ENCODE data around the gene QRICH2.
"Not testable (repeated sequence)": the region's sequence is repeated elsewhere in the genome, so short reads cannot be mapped to it uniquely, and the experiment has no call there.

QRICH2 gene

GRCh38 chr17:76247304-76247703 lies 60.8 kb downstream of the QRICH2 start:
- no peak for DNase-seq (ENCODE audit: low spot score)

GRCh38 chr17:76246080-76247066 lies 61.7 kb downstream of the QRICH2 start:
- DNase-seq (ENCODE audit: low spot score) = peak; percentile 73

- not testable (repeated sequence) for DNase-seq (ENCODE audit: low spot score)
Measured at GRCh38 chr17:76244721-76245120, 63.4 kb downstream of the QRICH2 start.

DNA sequence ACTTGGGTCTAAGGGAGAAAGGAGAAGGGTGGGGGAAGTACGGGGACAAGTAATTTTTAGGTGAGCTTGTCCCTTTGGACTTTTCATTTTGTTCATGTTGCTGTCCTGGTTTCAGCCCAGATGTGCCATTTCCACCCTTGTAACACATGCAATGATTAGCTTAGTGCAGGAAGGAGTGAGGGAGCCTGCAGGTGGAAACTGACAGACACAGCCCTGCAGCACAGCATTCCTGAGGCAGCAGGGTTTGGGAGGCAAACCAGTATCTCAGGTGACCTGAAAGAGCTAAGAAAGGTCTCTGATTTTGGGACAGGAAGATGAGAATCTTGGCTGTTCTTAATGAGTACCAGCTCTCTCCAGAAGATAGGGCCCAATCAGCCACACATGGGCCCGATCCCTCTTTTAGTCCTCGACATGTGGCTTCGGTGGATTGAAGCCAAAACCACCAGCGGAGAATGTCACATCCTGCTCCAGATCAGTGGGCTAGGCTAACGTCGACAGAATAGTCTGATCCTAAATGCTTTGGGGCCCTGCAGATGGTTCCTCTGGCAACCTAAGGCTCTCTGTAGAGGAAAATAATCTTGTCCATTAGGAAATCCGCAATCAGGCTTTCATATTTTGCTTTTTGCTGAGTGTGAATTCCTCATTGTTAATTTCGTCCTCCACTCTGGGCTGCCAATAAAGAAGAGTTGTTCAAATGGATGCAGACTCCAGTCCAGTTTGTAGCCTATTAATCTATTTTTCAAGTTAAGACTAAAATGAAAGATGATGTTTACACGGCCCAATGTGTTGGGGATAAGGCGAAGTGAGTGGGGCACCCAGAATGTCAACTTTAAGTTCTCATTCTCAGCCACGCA lies 64.0 kb downstream of the QRICH2 start:
- DNase-seq (ENCODE audit: low spot score) = no peak

GRCh38 chr17:76241691-76242255 lies 66.3 kb downstream of the QRICH2 start:
- no peak for DNase-seq (ENCODE audit: low spot score)

- no peak for DNase-seq (ENCODE audit: low spot score)
Measured at GRCh38 chr17:76241204-76241538, 66.9 kb downstream of the QRICH2 start.

GRCh38 chr17:76240461-76241203 lies 67.4 kb downstream of the QRICH2 start, which contains the start of gene RNF157:
Gene RNF157, minus strand, starts transcription at chr17:76240493. Its CDS starts 253 bp downstream, at chr17:76240240.
- peak; percentile 83 for DNase-seq (ENCODE audit: low spot score)

DNA sequence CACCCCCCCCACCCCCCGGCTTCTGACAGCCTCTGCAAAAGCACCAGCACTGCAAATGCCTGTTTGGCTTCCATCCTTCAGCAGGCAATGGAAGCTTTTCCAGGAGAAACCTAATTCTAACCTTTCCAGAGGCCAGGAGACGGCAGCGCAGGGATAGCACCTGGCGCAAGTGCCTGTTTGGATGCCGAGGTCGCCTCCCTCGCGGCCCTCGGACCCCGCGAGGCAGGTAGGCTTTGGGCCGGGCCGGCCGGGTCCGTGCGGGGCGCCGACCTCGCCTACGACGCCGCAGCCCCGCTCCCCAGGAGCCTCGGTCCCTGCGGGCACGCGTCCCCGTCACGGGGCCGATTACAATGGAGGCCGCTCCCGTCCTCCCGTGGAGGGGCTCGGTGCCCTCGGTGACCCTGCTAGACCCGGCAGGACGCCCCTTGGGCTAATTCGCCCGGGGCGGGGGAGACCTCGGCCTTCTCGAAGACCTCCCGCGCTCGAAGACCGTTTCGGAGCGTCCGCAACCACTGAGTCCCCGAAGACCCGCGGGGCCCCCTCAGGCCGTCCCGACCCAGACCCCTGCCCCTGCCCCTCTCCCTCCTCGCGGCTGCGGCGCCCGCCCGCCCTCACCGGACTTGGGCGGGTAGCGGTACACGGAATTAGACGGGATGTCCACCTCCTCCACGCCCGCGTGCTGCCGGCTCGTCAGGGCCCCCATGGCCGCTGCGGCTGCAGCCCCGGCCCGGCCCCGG lies 68.4 kb downstream of the QRICH2 start:
- DNase-seq (ENCODE audit: low spot score) = no peak

- DNase-seq (ENCODE audit: low spot score) = no peak
Measured at GRCh38 chr17:76238847-76239537, 69.1 kb downstream of the QRICH2 start.

DNA sequence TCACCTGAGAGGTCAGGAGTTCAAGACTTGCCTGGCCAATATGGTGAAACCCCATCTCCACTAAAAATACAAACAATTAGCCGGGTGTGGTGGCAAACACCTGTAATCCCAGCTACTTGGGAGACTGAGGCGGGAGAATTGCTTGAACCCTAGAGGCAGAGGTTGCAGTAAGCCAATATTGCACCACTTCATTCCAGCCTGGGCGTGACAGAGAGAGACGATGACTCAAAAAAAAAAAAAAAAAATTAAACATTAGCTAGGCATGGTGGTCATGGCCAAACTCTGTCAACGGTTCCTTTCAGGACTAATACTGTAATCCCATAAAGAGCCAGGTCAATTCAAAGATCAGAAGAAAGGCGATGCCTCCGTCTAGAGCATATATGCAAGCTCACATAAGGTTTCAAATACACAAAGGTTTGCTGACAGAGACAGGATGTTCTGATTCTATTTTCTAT lies 70.2 kb downstream of the QRICH2 start:
- peak; percentile 59 for DNase-seq (ENCODE audit: low spot score)

DNA sequence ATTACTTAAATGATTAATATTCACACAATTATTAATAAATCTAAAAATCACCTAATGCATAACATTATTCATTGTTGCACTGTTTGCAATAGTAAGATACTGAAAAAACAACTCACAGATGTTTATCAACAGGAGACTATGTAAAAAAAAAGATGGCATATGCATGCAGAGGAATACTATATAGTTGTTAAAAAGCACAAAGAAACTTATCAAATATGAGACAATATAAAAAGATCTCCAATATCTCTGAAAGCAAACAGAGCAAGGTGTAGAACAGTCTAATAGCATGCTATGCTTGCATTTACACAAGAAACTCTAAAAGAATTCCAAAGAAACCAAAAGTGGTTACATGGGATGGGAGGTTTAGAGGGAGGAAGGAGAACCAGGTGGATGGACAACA lies 71.5 kb downstream of the QRICH2 start:
- DNase-seq (ENCODE audit: low spot score) = no peak

GRCh38 chr17:76235883-76236282 lies 72.2 kb downstream of the QRICH2 start:
- no peak for DNase-seq (ENCODE audit: low spot score)

- no peak for DNase-seq (ENCODE audit: low spot score)
Measured at GRCh38 chr17:76234354-76234679, 73.8 kb downstream of the QRICH2 start.

GRCh38 chr17:76233588-76234353 lies 74.3 kb downstream of the QRICH2 start:
- no peak for DNase-seq (ENCODE audit: low spot score)

GRCh38 chr17:76232342-76232741 lies 75.7 kb downstream of the QRICH2 start:
- no peak for DNase-seq (ENCODE audit: low spot score)

DNA sequence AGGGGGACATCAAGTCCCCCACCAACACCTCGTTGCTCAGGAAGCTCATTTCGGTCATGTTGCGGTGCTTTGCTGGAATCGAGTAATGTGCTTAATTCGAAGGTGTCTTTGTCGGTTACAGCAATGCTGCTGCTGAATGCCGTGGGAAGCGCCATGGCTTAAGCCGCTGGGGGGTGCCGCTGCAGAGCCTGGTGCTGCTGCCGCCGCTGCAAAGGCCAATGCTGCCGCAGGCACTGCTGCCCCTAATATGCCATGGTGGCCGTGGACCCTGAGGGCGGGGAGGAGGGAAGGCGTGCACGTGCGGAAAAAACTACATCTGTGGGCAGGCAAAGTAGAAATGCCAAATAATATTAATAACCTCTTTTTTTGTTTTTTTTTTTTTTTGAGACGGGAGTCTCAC lies 81.3 kb downstream of the QRICH2 start:
- DNase-seq (ENCODE audit: low spot score) = not testable (repeated sequence)

- not testable (repeated sequence) for DNase-seq (ENCODE audit: low spot score)
Measured at GRCh38 chr17:76225373-76226086, 82.5 kb downstream of the QRICH2 start.

Measured in HuH-7 (cell line).